HEK293T (cell line): ENCODE measurements around the gene FAM229A.

ENCODE experiments used
- CTCF ChIA-PET: fragments of 350-600 bp; formaldehyde crosslinking; extraction: SDS; loops from one replicate; lab custom pipeline; 2021; ENCODE audit warnings: antibody characterized with exemption, inconsistent platforms; lab: Yijun Ruan, JAX
- POLR2A ChIA-PET: fragments of 350-600 bp; formaldehyde crosslinking; extraction: SDS; loops from one replicate; lab custom pipeline; 2020; ENCODE audit warnings: antibody characterized with exemption, inconsistent platforms; lab: Yijun Ruan, JAX
- DNase-seq: peaks from one replicate; pipeline ENCODE4 v3.0.0; 2012; ENCODE audit warnings: mixed read lengths; ENCODE audit errors: extremely low spot score
- ARNT ChIP-seq: fragments of 450-650 bp; IDR thresholded peaks from 2 replicates; pipeline ENCODE4 v1.6.1; 2017; ENCODE audit warnings: mild to moderate bottlenecking
- BHLHE40 ChIP-seq: fragments of 450-650 bp; IDR thresholded peaks from 2 replicates; pipeline ENCODE4 v1.6.1; 2016; ENCODE audit warnings: mild to moderate bottlenecking, moderate library complexity, borderline replicate concordance
- CTBP1 ChIP-seq: fragments of 450-650 bp; IDR thresholded peaks from 2 replicates; pipeline ENCODE4 v1.6.1; 2016; ENCODE audit warnings: borderline replicate concordance
- ELF4 ChIP-seq: fragments of 450-650 bp; IDR thresholded peaks from 2 replicates; pipeline ENCODE4 v1.6.1; 2017; ENCODE audit warnings: antibody characterized with exemption
- FOXA1 ChIP-seq: fragments of 450-650 bp; IDR thresholded peaks from 2 replicates; pipeline ENCODE4 v1.6.1; 2016; ENCODE audit warnings: mild to moderate bottlenecking
- FOXK2 ChIP-seq: fragments of 450-650 bp; IDR thresholded peaks from 2 replicates; pipeline ENCODE4 v1.6.1; 2016; ENCODE audit warnings: mild to moderate bottlenecking
- FOXM1 ChIP-seq: fragments of 450-650 bp; IDR thresholded peaks from 2 replicates; pipeline ENCODE4 v1.6.1; 2017; ENCODE audit warnings: mild to moderate bottlenecking, borderline replicate concordance
- HDGF ChIP-seq: fragments of 450-650 bp; IDR thresholded peaks from 2 replicates; pipeline ENCODE4 v1.6.1; 2017; ENCODE audit warnings: antibody characterized with exemption, borderline replicate concordance
- L3MBTL2 ChIP-seq: fragments of 450-650 bp; conservative IDR thresholded peaks from 2 replicates; pipeline ENCODE4 v1.6.1; 2016; ENCODE audit warnings: mild to moderate bottlenecking
- LEF1 ChIP-seq: fragments of 450-650 bp; IDR thresholded peaks from 2 replicates; pipeline ENCODE4 v1.6.1; 2017; ENCODE audit warnings: mild to moderate bottlenecking, borderline replicate concordance
- NFRKB ChIP-seq: fragments of 450-650 bp; IDR thresholded peaks from 2 replicates; pipeline ENCODE4 v1.6.1; 2016; ENCODE audit warnings: mild to moderate bottlenecking, moderate library complexity
- PKNOX1 ChIP-seq: fragments of 450-650 bp; IDR thresholded peaks from 2 replicates; pipeline ENCODE4 v1.6.1; 2016
- SP1 ChIP-seq: fragments of 450-650 bp; IDR thresholded peaks from 2 replicates; pipeline ENCODE4 v1.6.1; 2017
- SUZ12 ChIP-seq: fragments of 450-650 bp; IDR thresholded peaks from 2 replicates; pipeline ENCODE4 v1.6.1; 2016; ENCODE audit warnings: mild to moderate bottlenecking
- TARDBP ChIP-seq: fragments of 450-650 bp; IDR thresholded peaks from 2 replicates; pipeline ENCODE4 v1.6.1; 2016
- ZNF384 ChIP-seq: fragments of 450-650 bp; IDR thresholded peaks from 2 replicates; pipeline ENCODE4 v1.6.1; 2016

The FAM229A gene, protein sequence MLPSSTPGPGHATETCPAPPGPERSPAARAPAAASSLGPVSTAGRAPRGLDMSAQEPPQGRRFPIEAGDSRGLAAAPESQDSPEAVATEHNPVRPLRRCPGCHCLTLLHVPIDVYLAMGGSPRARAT

DNA sequence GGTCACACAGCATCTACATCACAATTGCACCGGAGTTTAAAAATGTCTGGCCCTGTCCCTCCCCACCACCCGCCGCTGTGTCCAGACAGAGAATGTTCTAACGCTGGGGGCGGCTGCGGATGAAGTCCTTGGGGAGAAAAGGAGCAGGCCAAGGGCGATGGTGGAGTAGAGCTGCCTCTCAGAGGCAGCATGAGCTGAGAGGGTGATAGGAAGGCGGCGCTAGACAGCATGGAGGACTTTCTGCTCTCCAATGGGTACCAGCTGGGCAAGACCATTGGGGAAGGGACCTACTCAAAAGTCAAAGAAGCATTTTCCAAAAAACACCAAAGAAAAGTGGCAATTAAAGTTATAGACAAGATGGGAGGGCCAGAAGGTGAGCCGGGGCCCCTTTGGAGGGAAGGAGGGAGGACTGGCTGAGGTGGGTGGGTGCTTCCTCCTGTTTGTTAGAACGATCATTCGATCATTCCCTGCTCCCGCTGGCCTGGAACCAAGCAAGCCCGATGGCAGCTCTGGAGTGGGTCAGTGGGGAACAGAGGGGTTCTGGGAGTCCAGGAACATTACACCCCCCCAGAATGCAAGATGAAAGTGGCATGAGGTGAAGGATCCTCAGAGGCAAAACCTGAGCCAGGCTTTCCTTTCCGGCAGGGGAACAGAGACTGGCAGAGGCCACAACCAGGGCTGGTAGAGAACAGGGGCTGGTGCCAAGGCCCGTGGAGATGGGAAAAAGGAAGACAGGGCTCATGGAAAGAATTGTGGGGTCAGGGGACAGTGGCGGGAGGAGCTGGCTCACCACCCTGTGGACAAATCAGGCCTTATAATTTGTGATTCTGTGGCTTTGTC lies at the start of gene FAM229A, which contains the start of gene TSSK3:
TSS of gene FAM229A (minus strand) at position 12 of the 840 bp plus-strand sequence. CDS start 394 bp downstream, outside the sequence.
TSS of gene TSSK3 (plus strand) at position 66 of the 840 bp plus-strand sequence. CDS start at position 229, 163 bp downstream.
- no peak for TF ChIP-seq HDGF
- TF ChIP-seq SP1, result no peak
- no peak for TF ChIP-seq FOXK2
- TF ChIP-seq SUZ12, result no peak
- no peak for TF ChIP-seq BHLHE40
- no peak for TF ChIP-seq LEF1
- TF ChIP-seq ELF4, result no peak
- no peak for TF ChIP-seq TARDBP
- TF ChIP-seq CTBP1, result no peak
- TF ChIP-seq NFRKB, result no peak
- no peak for TF ChIP-seq L3MBTL2
- no peak for TF ChIP-seq ZNF384
- TF ChIP-seq PKNOX1, result no peak
- no peak for TF ChIP-seq FOXA1
- TF ChIP-seq ARNT, result no peak
- CTCF ChIA-PET, result interaction anchor here (1.0 kb wide), 1 partner anchor 147 kb away, joined by 4 read pairs; no protein-coding TSS in a partner anchor
- POLR2A ChIA-PET, result interaction anchor here (0.6 to 1.9 kb wide), 3 partner anchors 9 to 41 kb away, joined by 3 to 4 read pairs (median 4); no protein-coding TSS in a partner anchor
- DNase-seq, result no peak

GRCh38 chr1:32411261-32411660 lies 49.0 kb upstream of the FAM229A start:
- ChIA-PET CTCF (interaction anchor here (1.2 kb wide), 1 partner anchor 10 kb away, joined by 7 read pairs; no protein-coding TSS in a partner anchor), POLR2A (interaction anchor here (0.6 to 1.5 kb wide), 2 partner anchors 17 to 57 kb away, joined by 3 to 8 read pairs; partner anchors contain the start of gene BSDC1)
- no peak for DNase-seq
- no peak for TF ChIP-seq ARNT
- no peak for TF ChIP-seq ELF4
- TF ChIP-seq FOXK2, result no peak
- no peak for TF ChIP-seq CTBP1
- no peak for TF ChIP-seq SP1
- TF ChIP-seq NFRKB, result no peak

GRCh38 chr1:32406629-32407111 lies 44.4 kb upstream of the FAM229A start:
- DNase-seq, result no peak
- TF ChIP-seq FOXM1 (no peak), ZNF384 (no peak), HDGF (no peak), FOXK2 (no peak), CTBP1 (no peak), PKNOX1 (no peak), L3MBTL2 (no peak), NFRKB (no peak), LEF1 (no peak), SP1 (no peak), SUZ12 (no peak)
- CTCF ChIA-PET, result interaction anchor here (0.5 to 1.2 kb wide), 2 partner anchors 8 to 95 kb away, joined by 3 to 4 read pairs; no protein-coding TSS in a partner anchor
- POLR2A ChIA-PET, result interaction anchor here (1.2 kb wide), 1 partner anchor 12 kb away, joined by 5 read pairs; the partner anchor contains the start of gene BSDC1

DNA sequence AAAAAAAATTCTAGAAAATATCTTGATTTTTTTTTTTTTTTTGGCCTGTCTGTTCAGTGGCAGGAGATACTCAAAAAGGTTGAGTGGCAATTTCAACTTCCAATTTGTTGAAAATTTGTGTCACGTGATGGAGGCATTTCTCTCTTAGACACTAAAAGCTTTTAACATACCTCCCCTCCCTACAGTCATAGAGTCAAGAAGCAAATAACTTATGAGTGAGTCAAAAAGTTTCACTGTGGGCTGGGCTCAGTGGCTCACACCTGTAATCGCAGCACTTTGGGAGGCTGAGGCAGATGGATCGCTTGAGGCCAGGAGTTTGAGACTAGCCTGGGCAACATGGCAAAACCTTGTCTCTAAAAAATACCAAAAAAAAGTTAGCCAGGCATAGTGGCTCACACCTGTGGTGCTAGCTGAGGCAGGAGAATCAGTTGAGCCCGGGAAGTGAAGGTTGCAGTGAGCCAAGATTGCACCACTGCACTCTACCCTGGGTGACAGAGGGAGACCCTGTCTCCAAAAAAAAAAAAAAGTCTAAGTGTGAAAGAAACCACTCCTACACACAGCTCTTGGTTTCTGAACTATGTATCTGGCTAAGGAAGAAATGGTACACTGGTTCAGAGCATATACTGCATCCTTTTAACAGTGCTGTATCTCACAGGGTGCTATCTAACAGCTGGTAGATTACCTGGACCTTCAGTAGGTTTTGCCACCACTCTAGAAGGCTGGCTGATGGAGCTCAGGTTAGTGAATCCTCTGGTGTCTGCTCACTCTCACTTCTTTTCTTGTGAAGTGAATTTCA lies 43.6 kb upstream of the FAM229A start:
- ChIA-PET POLR2A (interaction anchor here (1.2 kb wide), 2 partner anchors 11 kb away, joined by 4 to 5 read pairs; partner anchors contain the start of gene BSDC1), CTCF (interaction anchor here (0.5 to 1.2 kb wide), 2 partner anchors 8 to 96 kb away, joined by 3 to 4 read pairs; no protein-coding TSS in a partner anchor)
- no peak for DNase-seq
- TF ChIP-seq ELF4 (no peak), FOXA1 (no peak), L3MBTL2 (no peak), HDGF (no peak), ZNF384 (no peak), NFRKB (no peak), CTBP1 (no peak), BHLHE40 (no peak), LEF1 (no peak), SUZ12 (no peak), FOXK2 (no peak), SP1 (no peak), ARNT (no peak), TARDBP (no peak)

DNA sequence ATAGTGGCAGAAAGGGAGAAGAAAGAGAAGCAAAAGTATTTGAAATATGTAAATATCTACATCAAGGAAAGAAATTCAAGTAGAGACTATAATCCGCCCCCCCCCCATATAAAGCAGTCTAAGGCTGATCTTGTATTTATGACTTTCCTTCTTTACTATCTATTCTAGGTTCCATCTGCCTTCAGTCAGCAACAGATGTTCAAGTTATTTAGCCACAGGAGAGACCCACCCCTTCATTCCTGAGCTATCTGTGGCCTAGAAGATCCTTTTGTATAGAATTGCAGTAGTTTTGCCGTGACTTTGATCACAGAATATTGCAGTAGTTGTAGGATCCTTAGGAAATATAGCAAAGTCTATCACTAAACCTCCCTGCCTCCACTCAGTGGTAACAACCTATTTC lies 42.7 kb upstream of the FAM229A start:
- POLR2A ChIA-PET, result interaction anchor here (1.2 kb wide), 1 partner anchor 10 kb away, joined by 4 read pairs; the partner anchor contains the start of gene BSDC1
- CTCF ChIA-PET, result no interaction called here

More for the DNA sequence above, 42.7 kb upstream of the FAM229A start:
- TF ChIP-seq SUZ12, result no peak
- no peak for TF ChIP-seq CTBP1
- TF ChIP-seq NFRKB, result no peak
- TF ChIP-seq FOXA1, result no peak
- no peak for TF ChIP-seq ZNF384
- no peak for TF ChIP-seq FOXK2
- TF ChIP-seq HDGF, result no peak
- no peak for TF ChIP-seq L3MBTL2
- TF ChIP-seq BHLHE40, result no peak
- TF ChIP-seq FOXM1, result no peak
- TF ChIP-seq TARDBP, result no peak
- no peak for DNase-seq
